Stomach (tissue), 4 donors: ENCODE data around the gene HOXB8.

Experiments used
- EP300 ChIP-seq: sonication (generic); formaldehyde crosslinking; IDR thresholded peaks from one replicate; pipeline ENCODE4 v1.6.1; 2017; ENCODE audit warnings: antibody characterized with exemption
- TF ChIP-seq, protein P1 (sequence below), 7 experiments: fragments of 450-650 bp in 4 of 7; fragments of 200-600 bp in 3 of 7; sonication (generic) in 3 of 7; IDR thresholded peaks; one replicate each; pipeline ENCODE4 v1.5.1; 2016 to 2019; ENCODE audit warnings: antibody characterized with exemption in 7 of 7, control low read depth in 2 of 7, mild to moderate bottlenecking in 1 of 7

DNA sequence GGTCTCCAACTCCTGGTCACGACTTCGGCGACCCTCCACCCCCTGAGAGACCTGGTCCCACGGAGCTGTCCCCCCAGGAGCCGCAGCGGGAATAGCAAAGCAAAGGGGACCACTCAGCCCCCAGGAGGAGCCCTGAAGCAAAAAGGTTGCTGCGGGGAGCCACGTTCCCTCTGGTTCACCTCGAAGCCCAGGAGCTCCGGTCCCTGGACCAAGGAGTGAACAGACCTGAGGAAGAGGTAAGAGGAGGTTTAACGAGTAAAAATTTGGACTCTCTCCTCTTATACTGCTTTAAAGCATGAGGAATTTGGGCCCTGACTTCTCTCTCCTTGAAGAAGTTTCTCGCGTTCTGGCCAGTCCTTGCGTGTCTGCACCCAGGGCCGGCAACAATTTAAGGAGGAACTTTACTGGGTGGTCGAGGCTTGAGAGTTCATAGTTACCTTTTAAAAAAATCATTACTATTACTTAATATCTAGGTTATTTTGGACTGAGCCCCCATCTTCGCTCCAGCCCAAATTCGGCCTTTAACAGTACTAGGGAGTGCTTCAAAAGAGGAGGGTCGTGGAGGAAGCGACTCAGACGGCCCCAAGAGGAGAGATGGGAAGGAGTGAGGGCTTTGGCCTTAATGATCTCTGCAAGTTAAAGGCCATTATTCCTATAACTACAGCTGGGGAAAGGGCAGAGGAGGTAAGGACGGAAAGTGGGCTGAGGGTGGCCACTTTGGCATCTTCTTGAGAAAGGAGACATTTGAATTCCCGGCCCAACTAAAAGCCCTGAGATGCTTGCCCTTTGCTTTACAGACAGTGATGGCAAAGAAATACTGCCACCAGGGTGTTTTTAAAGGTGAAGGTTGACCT is 28.0 kb upstream of the HOXB8 start:
- TF ChIP-seq, protein P1, sequence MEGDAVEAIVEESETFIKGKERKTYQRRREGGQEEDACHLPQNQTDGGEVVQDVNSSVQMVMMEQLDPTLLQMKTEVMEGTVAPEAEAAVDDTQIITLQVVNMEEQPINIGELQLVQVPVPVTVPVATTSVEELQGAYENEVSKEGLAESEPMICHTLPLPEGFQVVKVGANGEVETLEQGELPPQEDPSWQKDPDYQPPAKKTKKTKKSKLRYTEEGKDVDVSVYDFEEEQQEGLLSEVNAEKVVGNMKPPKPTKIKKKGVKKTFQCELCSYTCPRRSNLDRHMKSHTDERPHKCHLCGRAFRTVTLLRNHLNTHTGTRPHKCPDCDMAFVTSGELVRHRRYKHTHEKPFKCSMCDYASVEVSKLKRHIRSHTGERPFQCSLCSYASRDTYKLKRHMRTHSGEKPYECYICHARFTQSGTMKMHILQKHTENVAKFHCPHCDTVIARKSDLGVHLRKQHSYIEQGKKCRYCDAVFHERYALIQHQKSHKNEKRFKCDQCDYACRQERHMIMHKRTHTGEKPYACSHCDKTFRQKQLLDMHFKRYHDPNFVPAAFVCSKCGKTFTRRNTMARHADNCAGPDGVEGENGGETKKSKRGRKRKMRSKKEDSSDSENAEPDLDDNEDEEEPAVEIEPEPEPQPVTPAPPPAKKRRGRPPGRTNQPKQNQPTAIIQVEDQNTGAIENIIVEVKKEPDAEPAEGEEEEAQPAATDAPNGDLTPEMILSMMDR (IDR thresholded peaks at IDR 0.05), result no peak
- TF ChIP-seq EP300, result no peak
